ENCODE results near the gene POU2F1. TPM values are rescaled to one million over a fixed set of nuclear protein-coding genes. Genes with fewer than 3 reads are reported as not detected.

POU2F1 gene
- total RNA-seq, 1 experiment from 2014 or later, result 24.5 TPM

DNA sequence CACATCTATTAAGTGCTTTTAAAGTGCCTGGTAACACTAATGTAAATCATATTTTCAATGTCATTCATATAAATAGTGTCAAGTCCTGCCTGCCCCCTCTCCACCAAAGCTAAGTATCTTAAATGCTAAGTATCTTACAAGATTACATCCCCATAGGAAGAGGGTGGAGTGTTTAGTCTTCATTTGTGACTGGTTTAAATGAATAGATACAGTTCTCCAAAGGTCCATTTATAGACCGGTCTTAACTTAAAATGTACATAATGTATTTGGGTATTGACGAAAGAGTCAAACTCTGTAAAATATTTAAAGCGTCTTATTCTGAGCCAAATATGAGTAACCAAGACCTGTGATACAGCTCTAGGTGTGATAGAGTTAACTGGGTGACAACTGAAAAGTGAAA lies 60.2 kb downstream of the POU2F1 start:
- no peaks in the 10 kb centered on the region for H3K27me3 ChIP-seq (ENCODE audit: insufficient read depth, low read length)
- H2AFZ ChIP-seq (ENCODE audit: low read depth, low read length, poor library complexity, severe bottlenecking), result no peak overlapping the region
- H3K36me3 ChIP-seq (ENCODE audit: control insufficient read depth in 1 of 2, insufficient read depth in 2 of 2, low read length in 2 of 2), result no peaks in the 10 kb centered on the region
- H3K9ac ChIP-seq (ENCODE audit: low read length), result no peak overlapping the region
- no peak overlapping the region for H3K4me3 ChIP-seq (replicated peaks in 1 of 2; ENCODE audit: low read depth in 1 of 2, low read length in 2 of 2)
- H4K20me1 ChIP-seq (ENCODE audit: insufficient read depth), result peaks cover 4% of the 10 kb centered on the region; the same call in 1 of the 2 replicates
- no TSS peak for BruUV-seq (replicated peaks)
- ChIA-PET POLR2A (no interaction called here), CTCF (no interaction called here), RAD21 (ENCODE audit: low non-redundant PET in 1 of 2, low total read pairs in 2 of 2, uncharacterized antibody in 2 of 2, unreplicated experiment in 2 of 2) (no interaction called here)
- no peaks in the 10 kb centered on the region for H3K9me2 ChIP-seq (ENCODE audit: insufficient read depth)
- no peak for ATAC-seq
- intact Hi-C loops (cut with micrococcal nuclease), result no loop called here
- peaks cover 71% of the 10 kb centered on the region for H3K79me2 ChIP-seq (ENCODE audit: insufficient read depth, low read length)
- no peak overlapping the region for H3K4me2 ChIP-seq (ENCODE audit: low read length)
- no peak overlapping the region for H3K27ac ChIP-seq (ENCODE audit: low read depth, low read length)
- DNase-seq (ENCODE audit: low read depth, low spot score), result no peak
- H3K4me1 ChIP-seq (ENCODE audit: control insufficient read depth in 1 of 2, insufficient read depth in 2 of 2, low read length in 2 of 2), result peaks cover 0 to 6% of the 10 kb centered on the region in 2 experiments; a peak in 1 of 4 replicates
- no peaks in the 10 kb centered on the region for H3K9me3 ChIP-seq (ENCODE audit: control insufficient read depth in 1 of 2, insufficient read depth in 1 of 2, low read depth in 1 of 2, low read length in 2 of 2)
- TF ChIP-seq, protein P1, sequence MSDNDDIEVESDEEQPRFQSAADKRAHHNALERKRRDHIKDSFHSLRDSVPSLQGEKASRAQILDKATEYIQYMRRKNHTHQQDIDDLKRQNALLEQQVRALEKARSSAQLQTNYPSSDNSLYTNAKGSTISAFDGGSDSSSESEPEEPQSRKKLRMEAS (IDR thresholded peaks at IDR 0.05), result no peak
- TF ChIP-seq, protein P2, sequence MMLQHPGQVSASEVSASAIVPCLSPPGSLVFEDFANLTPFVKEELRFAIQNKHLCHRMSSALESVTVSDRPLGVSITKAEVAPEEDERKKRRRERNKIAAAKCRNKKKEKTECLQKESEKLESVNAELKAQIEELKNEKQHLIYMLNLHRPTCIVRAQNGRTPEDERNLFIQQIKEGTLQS (IDR thresholded peaks at IDR 0.05), result no peak
- TF ChIP-seq EGR1 (IDR thresholded peaks at IDR 0.05; ENCODE audit: low read depth), result no peak
- no peak for TF ChIP-seq EZH2phosphoT487 (IDR thresholded peaks at IDR 0.05; ENCODE audit: borderline replicate concordance)
- TF ChIP-seq SIN3A (IDR thresholded peaks at IDR 0.05; ENCODE audit: low read depth), result no peak
- TF ChIP-seq POLR2A (IDR thresholded peaks at IDR 0.05; ENCODE audit: borderline replicate concordance, extremely low read depth, insufficient read depth, insufficient read length), result no peak
- TF ChIP-seq EZH2 (IDR thresholded peaks at IDR 0.05), result no peak
- TF ChIP-seq ZBTB33 (IDR thresholded peaks at IDR 0.05; ENCODE audit: extremely low read depth, insufficient replicate concordance, low read length), result no peak
- TF ChIP-seq TCF7L2 (IDR thresholded peaks at IDR 0.05; ENCODE audit: borderline replicate concordance, extremely low read depth, insufficient read depth, insufficient read length), result no peak
- TF ChIP-seq POLR2AphosphoS5 (IDR thresholded peaks at IDR 0.05; ENCODE audit: low read depth, low read length), result no peak
- TF ChIP-seq YY1 (IDR thresholded peaks at IDR 0.05; ENCODE audit: extremely low read depth, insufficient replicate concordance, low read depth, low read length), result no peak
- no peak for TF ChIP-seq FOSL1 (IDR thresholded peaks at IDR 0.05; ENCODE audit: low read depth)

All from HCT116 (cell line).